Heart left ventricle (tissue), 16 donors: ENCODE data around the gene OTUD6A. TPM values are rescaled to one million over a fixed set of nuclear protein-coding genes. Genes with fewer than 3 reads are reported as not detected.
A peak's percentile ranks its signal among the peaks of the same experiment; 100 is the strongest.

ENCODE experiments used
- ATAC-seq, 4 donors: fragments of 200-7000 bp; cut with Tn5 transposase; one replicate each; pipeline ENCODE4 v1.9.1; 2020 to 2022; ENCODE audit warnings: moderate library complexity in 4 of 4, mild to moderate bottlenecking in 3 of 4, moderate number of reproducible peaks in 1 of 4
- DNase-seq, 5 donors: peaks; one replicate each; pipeline ENCODE4 v3.0.0-alpha.2; 2020
- H3K27ac ChIP-seq, 12 donors: fragments of 200-600 bp; sonication (generic) in 4 of 12; one replicate each; pipeline versions ENCODE4 v1.5.0 to v1.8.0; 2016 to 2022; ENCODE audit warnings: mild to moderate bottlenecking in 2 of 12
- H3K27me3 ChIP-seq, 9 donors: fragments of 200-600 bp; sonication (generic) in 2 of 9; one replicate each; pipeline versions ENCODE4 v1.5.1 to v1.8.0; 2016 to 2022; ENCODE audit warnings: mild to moderate bottlenecking in 3 of 9
- H3K36me3 ChIP-seq, 9 donors: fragments of 200-600 bp; sonication (generic) in 2 of 9; one replicate each; pipeline versions ENCODE4 v1.5.0 to v1.8.0; 2018 to 2022; ENCODE audit warnings: mild to moderate bottlenecking in 2 of 9
- H3K4me1 ChIP-seq, 12 donors: fragments of 200-600 bp; sonication (generic) in 4 of 12; one replicate each; pipeline versions ENCODE4 v1.5.0 to v1.8.0; 2016 to 2022; ENCODE audit warnings: mild to moderate bottlenecking in 3 of 12
- H3K4me3 ChIP-seq, 12 donors: fragments of 200-600 bp; sonication (generic) in 4 of 12; one replicate each; pipeline versions ENCODE4 v1.5.0 to v1.8.0; 2017 to 2022; ENCODE audit warnings: mild to moderate bottlenecking in 9 of 12, moderate library complexity in 4 of 12
- H3K9me3 ChIP-seq, 12 donors: fragments of 200-600 bp; sonication (generic) in 4 of 12; one replicate each; pipeline versions ENCODE4 v1.5.0 to v1.8.0; 2016 to 2022; ENCODE audit warnings: mild to moderate bottlenecking in 1 of 12
- POLR2A ChIP-seq, 2 donors: fragments of 450-650 bp; IDR thresholded peaks; one replicate each; pipeline ENCODE4 v1.6.1; 2017; ENCODE audit warnings: antibody characterized with exemption in 2 of 2, mild to moderate bottlenecking in 2 of 2, moderate library complexity in 2 of 2
- WGBS, 4 donors: extraction: QIAGEN DNeasy Blood & Tissue Kit in 2 of 4; methylation state at CpG; one replicate each; pipeline versions ENCODE4 v1.1.5 to v1.1.7; 2013 to 2018; 5-methylcytosine and 5-hydroxymethylcytosine counted together
- intact Hi-C, 10 donors: fragments of 100-400 bp; cut with DNase I; formaldehyde crosslinking; loops; one replicate each; pipeline versions ENCODE4 v1.11.1 to v1.14.2; 2022
- polyA plus RNA-seq, 2 donors: library from polyadenylated mRNA; stranded (reverse); fragments of 200-250 nt; gene quantifications; one replicate each; pipeline ENCODE4 v1.2.3, GENCODE V29; 2013
- total RNA-seq, 9 donors: library from RNA; depleted of rRNA in 2 of 9; stranded (reverse); fragments of >200 nt in 2 of 9; fragmentation: NEBNext Ultra II Directional in 3 of 9; extraction: Animal tissue kit (Norgen Biotek cat#: 25700) in 3 of 9; gene quantifications; one replicate each; pipeline versions ENCODE4 v1.1.0 to v1.2.4, GENCODE V29; 2016 to 2023
- TF ChIP-seq, protein P1 (sequence below), 12 donors: fragments of 200-600 bp; sonication (generic) in 4 of 12; IDR thresholded peaks; one replicate each; pipeline versions ENCODE4 v1.5.0 to v1.8.0; 2018 to 2022; ENCODE audit warnings: antibody characterized with exemption in 12 of 12, mild to moderate bottlenecking in 5 of 12
- donor health status: ischemic (EF 13 %, LVEDD 7.1; RV severe dilation, severe dysfunction).
- donor health status: healthy with polysubstance abuse.
- donor health status: DM: no; HTN: yes; CAD: no.
- donor health status: DM: no; HTN: no; CAD: no.
- donor health status: ischemic (EF 25% LVEDD 6.9; RV normal size, moderate dysfunction).
- donor health status: ischemic (EF 25% LVEDD 5.7; RV mildly dilated, moderate dysfunction).
- donor health status: healthy.
- donor health status: DM: yes; HTN: yes; CAD: no.
- donor health status: ischemic (EF 35%, LVEDD 5.7; RV mildly dilated, moderate dysfunction).
- donor health status: nonischemic (EF 11% LVEDD 7.7; RV severe dilation, severe dysfunction).
- donor health status: DM: yes; HTN: yes; CAD: no.
- donor health status: PGD.
- donor health status: ischemic (EF 29% LVEDD 5.4; RV normal size, mild dysfunction).
- donor health status: nonischemic (EF 23%, LVEDD 6.1; RV moderate dilation, normal function).

Gene OTUD6A
- total and polyA plus RNA-seq, 11 donors, result not detected

DNA sequence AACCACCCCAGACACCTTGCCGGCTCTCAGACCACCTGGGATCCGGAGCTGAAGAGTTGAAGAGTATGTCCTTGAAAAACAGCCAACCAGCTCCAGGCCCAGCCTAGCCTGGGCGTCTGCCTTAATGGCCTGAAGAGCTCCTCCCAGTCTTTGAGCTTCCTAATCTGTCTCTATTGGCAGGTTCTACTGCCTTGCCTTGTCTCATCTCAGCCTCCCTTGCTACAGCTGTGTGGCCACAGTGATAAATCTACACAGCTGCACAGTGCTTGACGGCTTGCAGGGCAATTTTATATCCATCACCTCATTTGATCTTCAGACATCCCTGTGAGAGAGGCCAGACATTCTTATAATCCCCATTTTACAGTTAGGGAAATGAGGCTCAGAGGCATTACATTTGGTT, 32.4 kb upstream of the OTUD6A start:
- Histone ChIP-seq H3K36me3 (no peaks in the 10 kb centered on the region), H3K27me3 (peaks cover 0 to 26% (median 0%) of the 10 kb centered on the region in 9 donors), H3K4me3 (no peak overlapping the region), H3K4me1 (peaks cover 0 to 27% (median 1%) of the 10 kb centered on the region in 12 donors), H3K27ac (no peak overlapping the region), H3K9me3 (no peaks in the 10 kb centered on the region)
- TF ChIP-seq POLR2A (IDR thresholded peaks at IDR 0.05), result no peak
- TF ChIP-seq, protein P1, sequence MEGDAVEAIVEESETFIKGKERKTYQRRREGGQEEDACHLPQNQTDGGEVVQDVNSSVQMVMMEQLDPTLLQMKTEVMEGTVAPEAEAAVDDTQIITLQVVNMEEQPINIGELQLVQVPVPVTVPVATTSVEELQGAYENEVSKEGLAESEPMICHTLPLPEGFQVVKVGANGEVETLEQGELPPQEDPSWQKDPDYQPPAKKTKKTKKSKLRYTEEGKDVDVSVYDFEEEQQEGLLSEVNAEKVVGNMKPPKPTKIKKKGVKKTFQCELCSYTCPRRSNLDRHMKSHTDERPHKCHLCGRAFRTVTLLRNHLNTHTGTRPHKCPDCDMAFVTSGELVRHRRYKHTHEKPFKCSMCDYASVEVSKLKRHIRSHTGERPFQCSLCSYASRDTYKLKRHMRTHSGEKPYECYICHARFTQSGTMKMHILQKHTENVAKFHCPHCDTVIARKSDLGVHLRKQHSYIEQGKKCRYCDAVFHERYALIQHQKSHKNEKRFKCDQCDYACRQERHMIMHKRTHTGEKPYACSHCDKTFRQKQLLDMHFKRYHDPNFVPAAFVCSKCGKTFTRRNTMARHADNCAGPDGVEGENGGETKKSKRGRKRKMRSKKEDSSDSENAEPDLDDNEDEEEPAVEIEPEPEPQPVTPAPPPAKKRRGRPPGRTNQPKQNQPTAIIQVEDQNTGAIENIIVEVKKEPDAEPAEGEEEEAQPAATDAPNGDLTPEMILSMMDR (IDR thresholded peaks at IDR 0.05), result no peak
- DNase-seq (no peak), ATAC-seq (peak in 3 of 4 donors; percentile 33 to 64 (median 62))
- WGBS, 4 donors, result 50 to 62% (median 55%) methylated on average over 4 of the region's 4 CpGs
- intact Hi-C loops, result loop anchor here (1.0 to 10.0 kb wide), 10 partner anchors 67 to 605 kb away; partner anchors contain the start of gene EDA (in 7 of the 10)

DNA sequence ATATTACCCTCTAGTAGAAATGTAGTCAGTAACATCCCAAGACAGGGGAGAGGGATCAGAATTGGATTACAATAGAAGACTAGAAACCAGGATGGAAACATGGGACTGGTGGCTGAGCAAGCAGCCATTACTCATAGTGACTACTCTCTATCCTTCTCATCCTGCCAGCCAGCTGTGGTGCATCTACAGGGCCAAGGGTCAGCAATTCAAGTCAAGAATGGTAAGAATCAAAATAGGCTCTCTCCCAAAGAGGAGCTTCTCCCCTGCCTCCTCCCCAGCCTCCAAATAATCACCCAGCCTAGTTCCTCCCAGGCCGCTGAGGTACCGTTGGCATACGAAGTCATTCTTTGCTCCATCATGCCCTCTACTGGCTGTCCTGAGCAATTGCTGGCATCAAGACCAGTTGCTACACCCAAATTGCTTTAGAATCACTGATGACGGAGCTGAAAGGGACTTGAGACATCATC, 31.9 kb upstream of the OTUD6A start:
- no peaks in the 10 kb centered on the region for H3K36me3 ChIP-seq
- H3K4me3 ChIP-seq, result no peak overlapping the region
- H3K27ac ChIP-seq, result no peak overlapping the region
- ATAC-seq (peak in 3 of 4 donors; percentile 63 to 74 (median 67)), DNase-seq (peak in 4 of 5 donors; percentile 35 to 45 (median 40))
- peaks cover 0 to 26% (median 0%) of the 10 kb centered on the region in 9 donors for H3K27me3 ChIP-seq
- 5 to 9% (median 5%) methylated on average over 4 of the region's 4 CpGs for WGBS, 4 donors
- peaks cover 0 to 22% (median 1%) of the 10 kb centered on the region in 12 donors for H3K4me1 ChIP-seq
- H3K9me3 ChIP-seq, result no peaks in the 10 kb centered on the region
- no peak for TF ChIP-seq POLR2A (IDR thresholded peaks at IDR 0.05)
- TF ChIP-seq, protein P1 (IDR thresholded peaks at IDR 0.05), result peak; percentile 59 to 76 (median 65)
- intact Hi-C loops, result loop anchor here (1.0 to 10.0 kb wide), 9 partner anchors 67 to 606 kb away; partner anchors contain the start of gene EDA (in 5 of the 10)

DNA sequence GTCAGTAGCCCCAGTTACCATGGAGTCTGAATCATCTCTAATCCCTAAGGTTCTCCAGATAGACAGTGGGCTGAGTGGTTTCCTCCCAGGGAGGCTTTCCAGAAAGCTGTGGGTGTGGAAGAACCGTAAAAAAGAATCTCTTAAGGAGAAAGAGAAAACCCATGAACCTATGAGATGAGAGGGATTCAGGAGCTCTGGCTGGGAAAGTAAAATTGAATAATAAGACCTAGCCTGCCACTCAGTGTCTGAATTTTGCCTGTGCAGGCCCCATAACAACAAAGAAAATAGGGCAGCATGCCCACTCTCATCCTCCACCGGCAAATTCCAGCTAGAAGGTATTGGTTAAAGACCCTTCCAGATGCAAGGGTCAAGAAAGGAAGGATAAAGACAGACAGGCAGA, 29.5 kb upstream of the OTUD6A start:
- no peak for ATAC-seq
- intact Hi-C loops, result loop anchor here (1.0 to 10.0 kb wide), 9 partner anchors 64 to 608 kb away; partner anchors contain the start of gene EDA (in 5 of the 10)
- DNase-seq, result no peak
- Histone ChIP-seq H3K27me3 (peaks cover 0 to 22% (median 0%) of the 10 kb centered on the region in 9 donors), H3K36me3 (no peaks in the 10 kb centered on the region), H3K27ac (no peak overlapping the region), H3K9me3 (no peaks in the 10 kb centered on the region), H3K4me1 (peaks cover 0 to 6% (median 0%) of the 10 kb centered on the region in 12 donors), H3K4me3 (no peak overlapping the region)
- TF ChIP-seq, protein P1 (IDR thresholded peaks at IDR 0.05), result peak in 1 of 12 donors; percentile 23
- no peak for TF ChIP-seq POLR2A (IDR thresholded peaks at IDR 0.05)
- 40 to 54% (median 46%) methylated on average over 2 of the region's 2 CpGs for WGBS, 4 donors

DNA sequence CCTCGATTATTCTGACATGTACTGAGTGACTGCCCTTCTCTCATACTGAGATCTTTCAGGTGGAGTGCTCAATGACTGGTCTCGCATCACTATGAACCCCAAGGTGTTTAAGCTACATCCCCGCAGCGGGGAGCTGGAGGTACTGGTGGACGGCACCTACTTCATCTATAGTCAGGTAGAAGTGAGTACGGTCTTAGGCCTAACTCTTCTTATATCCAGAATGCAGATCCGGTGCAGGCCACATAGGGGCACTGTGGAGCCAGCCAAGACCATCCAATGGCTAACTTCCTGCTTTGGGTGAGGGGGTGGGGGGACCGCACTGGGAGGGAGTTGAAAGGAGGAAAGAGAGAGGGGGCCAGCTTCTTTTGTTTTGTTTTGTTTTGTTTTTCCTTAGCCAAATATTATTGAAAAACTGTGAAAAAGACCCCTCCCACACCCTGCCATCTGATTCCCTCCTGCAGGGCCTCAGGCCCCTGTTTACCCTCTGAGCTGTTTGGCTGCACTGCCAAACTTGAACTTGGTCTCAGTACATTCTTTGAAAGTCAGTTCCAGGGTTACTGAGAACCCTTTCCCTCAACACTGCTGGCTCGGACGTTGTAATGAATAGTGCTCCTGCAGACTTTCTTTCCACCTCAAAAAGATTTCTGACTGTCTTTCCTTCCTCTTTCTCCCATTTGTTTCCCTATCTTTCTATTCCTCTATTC, 28.8 kb upstream of the OTUD6A start:
- H3K27me3 ChIP-seq, result peaks cover 0 to 22% (median 0%) of the 10 kb centered on the region in 9 donors
- DNase-seq (no peak), ATAC-seq (no peak)
- H3K36me3 ChIP-seq, result no peaks in the 10 kb centered on the region
- WGBS, 4 donors, result 55 to 73% (median 67%) methylated on average over 10 of the region's 10 CpGs
- peaks cover 0 to 6% (median 0%) of the 10 kb centered on the region in 12 donors for H3K4me1 ChIP-seq
- no peak for TF ChIP-seq POLR2A (IDR thresholded peaks at IDR 0.05)
- TF ChIP-seq, protein P1 (IDR thresholded peaks at IDR 0.05), result peak; percentile 26 to 54 (median 42)
- H3K9me3 ChIP-seq, result no peaks in the 10 kb centered on the region
- intact Hi-C loops, result loop anchor here (1.0 to 10.0 kb wide), 9 partner anchors 63 to 609 kb away; partner anchors contain the start of gene EDA (in 5 of the 10)
- H3K27ac ChIP-seq, result no peak overlapping the region
- no peak overlapping the region for H3K4me3 ChIP-seq
